Measurements from ENCODE around the gene INKA1. TPM values are rescaled to one million over a fixed set of nuclear protein-coding genes. Genes with fewer than 3 reads are reported as not detected.

INKA1 gene
- total RNA-seq, 1 donor from 2014 or later: 6.6 TPM

DNA sequence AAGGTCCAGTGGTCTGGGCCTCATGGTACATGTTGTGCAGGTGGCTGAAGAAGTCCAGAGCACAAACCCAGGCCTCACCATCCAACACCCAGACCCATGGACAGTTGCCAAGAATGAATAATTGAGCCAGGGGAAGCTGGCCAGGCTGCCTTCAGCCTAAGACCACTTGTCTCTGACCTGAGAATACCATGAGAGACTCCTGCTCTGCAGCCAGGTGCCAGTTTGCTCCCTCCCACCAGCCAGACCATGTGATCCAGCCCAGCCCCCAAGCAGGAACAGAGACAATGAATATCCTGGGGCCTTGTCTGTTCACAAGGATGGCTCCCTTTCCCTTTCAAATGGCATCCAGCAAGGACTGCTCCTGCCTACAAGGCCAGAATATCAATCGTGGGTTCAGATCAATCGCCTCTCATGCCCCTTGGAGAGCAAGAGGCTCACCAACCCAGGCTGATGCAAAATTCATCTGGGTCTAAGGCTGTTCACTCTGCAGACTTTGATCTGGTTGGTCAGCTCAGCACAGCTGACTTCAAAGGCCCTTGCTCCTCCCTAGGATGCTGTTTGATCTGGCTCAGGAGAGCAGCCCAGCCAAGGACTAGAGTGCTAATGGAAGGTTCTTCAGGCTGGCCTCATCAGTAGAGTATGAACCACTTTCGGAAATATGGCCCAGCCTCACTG lies 39.9 kb downstream of the INKA1 start:
- H3K4me1 ChIP-seq: peaks cover 13% of the 10 kb centered on the region
- H3K27ac ChIP-seq: no peak overlapping the region
- H3K9me3 ChIP-seq: no peaks in the 10 kb centered on the region
- no peaks in the 10 kb centered on the region for H3K36me3 ChIP-seq
- no peak overlapping the region for H3K4me3 ChIP-seq
- DNase-seq (no peak), ATAC-seq (no peak)
- TF ChIP-seq, protein P1, sequence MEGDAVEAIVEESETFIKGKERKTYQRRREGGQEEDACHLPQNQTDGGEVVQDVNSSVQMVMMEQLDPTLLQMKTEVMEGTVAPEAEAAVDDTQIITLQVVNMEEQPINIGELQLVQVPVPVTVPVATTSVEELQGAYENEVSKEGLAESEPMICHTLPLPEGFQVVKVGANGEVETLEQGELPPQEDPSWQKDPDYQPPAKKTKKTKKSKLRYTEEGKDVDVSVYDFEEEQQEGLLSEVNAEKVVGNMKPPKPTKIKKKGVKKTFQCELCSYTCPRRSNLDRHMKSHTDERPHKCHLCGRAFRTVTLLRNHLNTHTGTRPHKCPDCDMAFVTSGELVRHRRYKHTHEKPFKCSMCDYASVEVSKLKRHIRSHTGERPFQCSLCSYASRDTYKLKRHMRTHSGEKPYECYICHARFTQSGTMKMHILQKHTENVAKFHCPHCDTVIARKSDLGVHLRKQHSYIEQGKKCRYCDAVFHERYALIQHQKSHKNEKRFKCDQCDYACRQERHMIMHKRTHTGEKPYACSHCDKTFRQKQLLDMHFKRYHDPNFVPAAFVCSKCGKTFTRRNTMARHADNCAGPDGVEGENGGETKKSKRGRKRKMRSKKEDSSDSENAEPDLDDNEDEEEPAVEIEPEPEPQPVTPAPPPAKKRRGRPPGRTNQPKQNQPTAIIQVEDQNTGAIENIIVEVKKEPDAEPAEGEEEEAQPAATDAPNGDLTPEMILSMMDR (IDR thresholded peaks at IDR 0.05): no peak
- H3K27me3 ChIP-seq: no peaks in the 10 kb centered on the region
- intact Hi-C loops (cut with DNase I): no loop called here

DNA sequence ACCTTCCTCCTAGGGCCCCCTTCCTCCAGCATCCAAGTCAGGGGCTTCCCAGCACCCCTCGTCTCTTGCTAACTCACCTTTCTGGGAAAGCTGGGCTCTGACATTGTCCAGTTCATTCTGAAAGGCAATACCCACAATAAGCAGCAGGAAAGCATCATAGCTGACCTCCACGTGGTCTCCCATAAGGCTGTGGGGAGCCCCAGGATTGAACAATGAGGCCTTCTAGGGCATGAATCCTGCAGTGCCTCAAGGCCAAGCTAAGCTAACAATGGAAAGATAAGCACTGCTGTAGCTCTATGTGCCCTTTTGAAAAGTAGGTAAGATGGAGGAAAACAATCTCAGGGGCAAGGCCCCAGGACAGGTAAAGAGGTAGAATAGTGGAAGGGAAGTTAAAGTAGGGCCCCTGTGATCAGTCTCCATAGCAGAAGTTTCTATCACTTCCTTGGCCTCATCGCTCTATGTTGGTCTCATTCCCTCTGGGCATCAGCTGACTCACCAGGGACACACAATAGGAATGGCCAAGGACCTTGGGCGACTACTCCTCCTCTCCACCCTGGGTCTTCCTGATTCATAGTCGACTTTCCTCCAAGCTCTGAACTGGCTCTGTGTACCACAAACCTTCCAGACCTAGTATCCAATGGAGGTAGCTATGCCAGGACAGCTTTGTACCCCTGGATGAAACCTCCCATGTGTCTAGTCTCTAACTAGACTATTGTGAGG lies 41.6 kb downstream of the INKA1 start:
- no peaks in the 10 kb centered on the region for H3K9me3 ChIP-seq
- intact Hi-C loops (cut with DNase I): no loop called here
- H3K4me3 ChIP-seq: no peak overlapping the region
- no peak overlapping the region for H3K27ac ChIP-seq
- H3K27me3 ChIP-seq: no peaks in the 10 kb centered on the region
- H3K4me1 ChIP-seq: peaks cover 8% of the 10 kb centered on the region
- no peaks in the 10 kb centered on the region for H3K36me3 ChIP-seq
- DNase-seq (no peak), ATAC-seq (no peak)
- TF ChIP-seq, protein P1 (IDR thresholded peaks at IDR 0.05): no peak

DNA sequence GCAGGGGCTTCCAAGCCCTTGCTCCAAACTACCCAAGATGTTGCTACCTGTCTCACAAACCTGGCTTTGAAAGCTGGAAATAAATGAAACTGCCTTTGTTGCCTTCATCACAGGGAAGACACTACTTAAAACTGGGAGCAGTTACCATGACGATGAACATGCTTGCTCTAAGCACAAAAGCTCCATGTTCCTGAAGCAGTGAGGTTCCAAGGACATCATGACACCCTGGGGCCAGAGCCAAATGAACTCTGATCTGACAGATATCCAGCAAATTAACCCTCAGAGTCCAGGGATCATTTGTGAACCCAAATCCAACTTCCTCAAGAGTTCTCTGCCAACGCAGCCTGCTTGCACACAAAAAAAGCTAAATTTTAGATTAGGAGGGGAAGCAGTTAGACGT lies 42.6 kb downstream of the INKA1 start:
- Histone ChIP-seq H3K27ac (no peak overlapping the region), H3K36me3 (no peaks in the 10 kb centered on the region), H3K4me3 (no peak overlapping the region), H3K4me1 (no peaks in the 10 kb centered on the region), H3K27me3 (no peaks in the 10 kb centered on the region), H3K9me3 (no peaks in the 10 kb centered on the region)
- DNase-seq (no peak), ATAC-seq (no peak)
- TF ChIP-seq, protein P1 (IDR thresholded peaks at IDR 0.05): no peak
- intact Hi-C loops (cut with DNase I): no loop called here

Small RNA genes lying within 50 kb of the gene (microRNA-seq; reads per million reads assigned to microRNA genes)
- gene MIR5193 (ENCODE audit: borderline microRNAs expressed): not detected

Other genes starting within 250 kb of the INKA1 start
- 0.43 TPM for gene BSN, start 248.8 kb upstream of the INKA1 start, total RNA-seq
- gene APEH, start 128.9 kb upstream of the INKA1 start, total RNA-seq: 88.5 TPM
- 23.7 TPM for gene MST1, start 113.8 kb upstream of the INKA1 start, total RNA-seq
- gene RNF123, start 113.7 kb upstream of the INKA1 start, total RNA-seq: 41.4 TPM
- 0.26 TPM for gene AMIGO3, start 83.6 kb upstream of the INKA1 start, total RNA-seq
- gene GMPPB, start 79.3 kb upstream of the INKA1 start, total RNA-seq: 34.8 TPM
- gene IP6K1, start 16.7 kb upstream of the INKA1 start, total RNA-seq: 39.5 TPM
- gene CDHR4, start 3.4 kb upstream of the INKA1 start, total RNA-seq: not detected
- 110 TPM for gene UBA7, start 10.7 kb downstream of the INKA1 start, total RNA-seq
- gene TRAIP, start 53.3 kb downstream of the INKA1 start, total RNA-seq: 1.5 TPM
- gene CAMKV, start 66.6 kb downstream of the INKA1 start, total RNA-seq: not detected
- 46.2 TPM for gene MST1R, start 100.6 kb downstream of the INKA1 start, total RNA-seq
- gene MON1A, start 126.5 kb downstream of the INKA1 start, total RNA-seq: 10.2 TPM
- gene RBM6, start 136.9 kb downstream of the INKA1 start, total RNA-seq: 110 TPM